ENCODE data around the gene C1QTNF5. TPM values are rescaled to one million over a fixed set of nuclear protein-coding genes. Genes with fewer than 3 reads are reported as not detected.

C1QTNF5 gene
- total RNA-seq, 2 experiments from 2014 or later: not detected

DNA sequence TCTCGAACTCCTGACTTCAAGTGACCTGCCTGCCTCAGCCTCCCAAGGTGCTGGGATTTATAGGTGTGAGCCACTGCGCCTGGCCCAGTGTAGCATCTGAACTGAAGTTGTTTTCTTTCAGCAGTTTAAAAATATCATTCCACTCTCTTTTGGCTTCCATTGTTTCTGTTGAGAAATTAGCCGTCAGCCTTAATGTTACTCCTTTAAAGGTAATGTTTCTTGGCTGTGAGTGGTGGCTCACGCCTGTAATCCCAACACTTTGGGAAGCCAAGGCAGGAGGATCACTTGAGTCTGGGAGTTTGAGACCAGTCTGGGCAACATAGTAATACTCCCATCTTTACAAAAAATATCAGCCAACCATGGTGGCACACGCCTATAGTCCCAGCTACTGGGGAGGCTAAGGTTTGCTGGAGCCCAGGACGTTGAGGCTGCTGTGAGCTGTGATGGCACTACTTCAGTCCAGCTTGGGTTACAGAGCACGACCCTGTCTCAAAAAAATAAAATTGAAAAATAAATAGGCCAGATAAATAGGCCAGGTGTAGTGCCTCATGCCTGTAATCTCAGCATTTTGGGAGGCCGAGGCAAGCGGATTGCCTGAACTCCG lies 49.7 kb downstream of the C1QTNF5 start:
- H2AFZ ChIP-seq (ENCODE audit: low read length): no peak overlapping the region
- BruUV-seq (replicated peaks): no TSS peak
- H3K9me2 ChIP-seq (ENCODE audit: insufficient read depth, low read length): no peaks in the 10 kb centered on the region
- H3K36me3 ChIP-seq (ENCODE audit: insufficient read depth, low read length): peaks cover 78% of the 10 kb centered on the region
- no peak for DNase-seq (ENCODE audit: low spot score)
- H3K4me2 ChIP-seq (ENCODE audit: low read length): no peak overlapping the region
- H3K4me3 ChIP-seq (ENCODE audit: low read depth, low read length, poor library complexity, severe bottlenecking): no peak overlapping the region
- H4K20me1 ChIP-seq (ENCODE audit: insufficient read depth, low read length): no peaks in the 10 kb centered on the region
- ChIA-PET CTCF (ENCODE audit: unreplicated experiment) (no interaction called here), POLR2A (no interaction called here)
- TF ChIP-seq, protein P1, sequence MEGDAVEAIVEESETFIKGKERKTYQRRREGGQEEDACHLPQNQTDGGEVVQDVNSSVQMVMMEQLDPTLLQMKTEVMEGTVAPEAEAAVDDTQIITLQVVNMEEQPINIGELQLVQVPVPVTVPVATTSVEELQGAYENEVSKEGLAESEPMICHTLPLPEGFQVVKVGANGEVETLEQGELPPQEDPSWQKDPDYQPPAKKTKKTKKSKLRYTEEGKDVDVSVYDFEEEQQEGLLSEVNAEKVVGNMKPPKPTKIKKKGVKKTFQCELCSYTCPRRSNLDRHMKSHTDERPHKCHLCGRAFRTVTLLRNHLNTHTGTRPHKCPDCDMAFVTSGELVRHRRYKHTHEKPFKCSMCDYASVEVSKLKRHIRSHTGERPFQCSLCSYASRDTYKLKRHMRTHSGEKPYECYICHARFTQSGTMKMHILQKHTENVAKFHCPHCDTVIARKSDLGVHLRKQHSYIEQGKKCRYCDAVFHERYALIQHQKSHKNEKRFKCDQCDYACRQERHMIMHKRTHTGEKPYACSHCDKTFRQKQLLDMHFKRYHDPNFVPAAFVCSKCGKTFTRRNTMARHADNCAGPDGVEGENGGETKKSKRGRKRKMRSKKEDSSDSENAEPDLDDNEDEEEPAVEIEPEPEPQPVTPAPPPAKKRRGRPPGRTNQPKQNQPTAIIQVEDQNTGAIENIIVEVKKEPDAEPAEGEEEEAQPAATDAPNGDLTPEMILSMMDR (conservative IDR thresholded peaks at IDR 0.05; ENCODE audit: low read length): no peak
- no peak for TF ChIP-seq EZH2phosphoT487 (IDR thresholded peaks at IDR 0.05; ENCODE audit: borderline replicate concordance, low read depth, low read length)
- no peaks in the 10 kb centered on the region for H3K79me2 ChIP-seq (ENCODE audit: insufficient read depth, low read depth, low read length)
- peaks cover 6% of the 10 kb centered on the region; the same call in 1 of the 2 replicates for H3K9me3 ChIP-seq (ENCODE audit: low read length)
- H3K27ac ChIP-seq (ENCODE audit: low read depth, low read length, poor library complexity, severe bottlenecking): no peak overlapping the region
- intact Hi-C loops (cut with micrococcal nuclease; ENCODE audit: unreplicated experiment): no loop called here
- no peaks in the 10 kb centered on the region for H3K4me1 ChIP-seq (ENCODE audit: insufficient read depth, low read length, poor library complexity, severe bottlenecking)

Small RNA genes lying within 50 kb of the gene (microRNA-seq; reads per million reads assigned to microRNA genes)
- not detected for gene MIR6756 (ENCODE audit: borderline replicate concordance)

Small RNA genes lying within 50 kb of the gene (small RNA-seq; reads per million reads assigned to genes)
- gene RF01225 (not detected), gene RNU6-262P (not detected)

Other genes starting within 250 kb of the C1QTNF5 start
- 31.7 and 35.8 TPM in 2 replicates for gene DPAGT1, start 239.0 kb downstream of the C1QTNF5 start, total RNA-seq (2014; rRNA removed; shearing (Covaris generic))
- 72.4 and 83.4 TPM in 2 replicates for gene DPAGT1, start 239.0 kb downstream of the C1QTNF5 start, total RNA-seq (2022)
- 6.5 and 10.6 TPM in 2 replicates for gene C2CD2L, start 233.5 kb downstream of the C1QTNF5 start, total RNA-seq (2014; rRNA removed; shearing (Covaris generic))
- gene C2CD2L, start 233.5 kb downstream of the C1QTNF5 start, total RNA-seq (2022): 19.0 and 19.9 TPM in 2 replicates
- gene HINFP, start 219.3 kb downstream of the C1QTNF5 start, total RNA-seq (2014; rRNA removed; shearing (Covaris generic)): 18.2 and 27.7 TPM in 2 replicates
- 29.6 and 30.8 TPM in 2 replicates for gene HINFP, start 219.3 kb downstream of the C1QTNF5 start, total RNA-seq (2022)
- gene ABCG4, start 191.8 kb downstream of the C1QTNF5 start, total RNA-seq (2014; rRNA removed; shearing (Covaris generic)): not detected in 2 replicates
- gene ABCG4, start 191.8 kb downstream of the C1QTNF5 start, total RNA-seq (2022): not detected in 2 replicates
- 2.1 and 2.8 TPM in 2 replicates for gene NLRX1, start 172.2 kb downstream of the C1QTNF5 start, total RNA-seq (2014; rRNA removed; shearing (Covaris generic))
- 8.8 and 10.6 TPM in 2 replicates for gene NLRX1, start 172.2 kb downstream of the C1QTNF5 start, total RNA-seq (2022)
- not detected in 2 replicates for gene NHERF4, start 155.4 kb downstream of the C1QTNF5 start, total RNA-seq (2014; rRNA removed; shearing (Covaris generic))
- not detected in 2 replicates for gene NHERF4, start 155.4 kb downstream of the C1QTNF5 start, total RNA-seq (2022)
- gene CBL, start 134.5 kb downstream of the C1QTNF5 start, total RNA-seq (2014; rRNA removed; shearing (Covaris generic)): 19.1 and 19.2 TPM in 2 replicates
- 58.9 and 59.1 TPM in 2 replicates for gene CBL, start 134.5 kb downstream of the C1QTNF5 start, total RNA-seq (2022)
- gene MCAM, start 23.8 kb downstream of the C1QTNF5 start, total RNA-seq (2014; rRNA removed; shearing (Covaris generic)): 0.69 and 2.6 TPM in 2 replicates
- 1.3 and 3.2 TPM in 2 replicates for gene MCAM, start 23.8 kb downstream of the C1QTNF5 start, total RNA-seq (2022)
- 11.7 and 13.9 TPM in 2 replicates for gene RNF26, start 6.4 kb downstream of the C1QTNF5 start, total RNA-seq (2014; rRNA removed; shearing (Covaris generic))
- 52.5 and 56.2 TPM in 2 replicates for gene RNF26, start 6.4 kb downstream of the C1QTNF5 start, total RNA-seq (2022)
- gene MFRP, start 5.8 kb upstream of the C1QTNF5 start, total RNA-seq (2014; rRNA removed; shearing (Covaris generic)): not detected in 2 replicates
- gene MFRP, start 5.8 kb upstream of the C1QTNF5 start, total RNA-seq (2022): not detected in 2 replicates
- 4.3 and 10.6 TPM in 2 replicates for gene USP2, start 40.8 kb upstream of the C1QTNF5 start, total RNA-seq (2014; rRNA removed; shearing (Covaris generic))
- gene USP2, start 40.8 kb upstream of the C1QTNF5 start, total RNA-seq (2022): 20.6 and 24.5 TPM in 2 replicates
- not detected in 2 replicates for gene THY1, start 82.3 kb upstream of the C1QTNF5 start, total RNA-seq (2014; rRNA removed; shearing (Covaris generic))
- gene THY1, start 82.3 kb upstream of the C1QTNF5 start, total RNA-seq (2022): not detected in 2 replicates